Left lobe of liver (tissue), 2 donors: ENCODE data around the gene MACO1. TPM values are rescaled to one million over a fixed set of nuclear protein-coding genes. Genes with fewer than 3 reads are reported as not detected.
A peak's percentile ranks its signal among the peaks of the same experiment; 100 is the strongest.
"Not testable (repeated sequence)": the region's sequence is repeated elsewhere in the genome, so short reads cannot be mapped to it uniquely, and the experiment has no call there.

Experiments
- ATAC-seq: fragments of 200-7000 bp; cut with Tn5 transposase; one replicate; pipeline ENCODE4 v1.9.1; 2020; ENCODE audit warnings: mild to moderate bottlenecking, moderate library complexity
- DNase-seq: peaks from one replicate; pipeline ENCODE4 v3.0.0-alpha.2; 2020; ENCODE audit warnings: low spot score
- total RNA-seq: library from RNA; stranded (reverse); gene quantifications from one replicate; pipeline ENCODE4 v1.2.1, GENCODE V29; 2021
- donor health status: DM: no; HTN: no; CAD: no; lungs with moderate emphysema.
- donor health status: DM: no; HTN: yes; CAD: no.

Gene MACO1
- total RNA-seq, 1 donor from 2014 or later: 34.0 TPM

GRCh38 chr1:25484533-25484932 is 53.8 kb downstream of the MACO1 start:
- DNase-seq: no peak
- peak; percentile 30 for ATAC-seq

- DNase-seq (no peak), ATAC-seq (no peak)
Measured at GRCh38 chr1:25485536-25486411, 55.1 kb downstream of the MACO1 start.

GRCh38 chr1:25486602-25487001 is 55.9 kb downstream of the MACO1 start:
- no peak for ATAC-seq
- DNase-seq: no peak

- DNase-seq (no peak), ATAC-seq (no peak)
Measured at GRCh38 chr1:25487628-25488027, 56.9 kb downstream of the MACO1 start.

- ATAC-seq: peak; percentile 15
- DNase-seq: no peak
Measured at GRCh38 chr1:25492323-25492722, 61.6 kb downstream of the MACO1 start.

- ATAC-seq: no peak
- no peak for DNase-seq
Measured at GRCh38 chr1:25494952-25495351, 64.3 kb downstream of the MACO1 start.

GRCh38 chr1:25500694-25501093 is 70.0 kb downstream of the MACO1 start:
- DNase-seq: no peak
- no peak for ATAC-seq

- peak; percentile 33 for DNase-seq
- no peak for ATAC-seq
Measured at GRCh38 chr1:25501235-25502058, 70.8 kb downstream of the MACO1 start.

GRCh38 chr1:25502957-25503356 is 72.3 kb downstream of the MACO1 start:
- DNase-seq: no peak

GRCh38 chr1:25503551-25504426 is 73.1 kb downstream of the MACO1 start:
- DNase-seq (peak; percentile 68), ATAC-seq (peak; percentile 97)

More at GRCh38 chr1:25502957-25503356, 72.3 kb downstream of the MACO1 start:
- no peak for ATAC-seq

- DNase-seq (peak; percentile 39), ATAC-seq (no peak)
Measured at GRCh38 chr1:25504706-25505595, 74.3 kb downstream of the MACO1 start.

- ATAC-seq: no peak
- DNase-seq: peak; percentile 32
Measured at GRCh38 chr1:25505656-25506385, 75.1 kb downstream of the MACO1 start.

GRCh38 chr1:25506566-25507463 is 76.1 kb downstream of the MACO1 start:
- DNase-seq: peak; percentile 29
- ATAC-seq: not testable (repeated sequence)

GRCh38 chr1:25513666-25514065 is 83.0 kb downstream of the MACO1 start:
- DNase-seq: no peak
- no peak for ATAC-seq

GRCh38 chr1:25515033-25515432 is 84.3 kb downstream of the MACO1 start:
- no peak for DNase-seq

GRCh38 chr1:25516686-25517085 is 86.0 kb downstream of the MACO1 start:
- ATAC-seq (no peak), DNase-seq (no peak)

More at GRCh38 chr1:25515033-25515432, 84.3 kb downstream of the MACO1 start:
- ATAC-seq: no peak

- ATAC-seq: no peak
- no peak for DNase-seq
Measured at GRCh38 chr1:25517476-25518394, 87.0 kb downstream of the MACO1 start.
